GM19023 (cell line): ENCODE measurements around the gene ZNF57.
A peak's percentile ranks its signal among the peaks of the same experiment; 100 is the strongest.
"Not testable (repeated sequence)": the region's sequence is repeated elsewhere in the genome, so short reads cannot be mapped to it uniquely, and the experiment has no call there.

Experiments
- ATAC-seq: cut with Tn5 transposase; IDR thresholded peaks from one replicate; pipeline ENCODE4 v1.9.1; 2021; ENCODE audit warnings: mild to moderate bottlenecking, moderate library complexity; ENCODE audit not compliant: unreplicated experiment

The ZNF57 gene

GRCh38 chr19:2900296-2901252 lies at the start of gene ZNF57:
Gene ZNF57, plus strand, starts transcription at chr19:2900928. Its CDS starts 118 bp downstream, at chr19:2901046.
- ATAC-seq = peak; percentile 93

GRCh38 chr19:2852598-2852997 lies 48.1 kb upstream of the ZNF57 start:
- no peak for ATAC-seq

- ATAC-seq = no peak
These were observed 47.6 kb upstream of the ZNF57 start for GRCh38 chr19:2853015-2853606.

- no peak for ATAC-seq
These were observed 45.9 kb upstream of the ZNF57 start for GRCh38 chr19:2854849-2855248.

- ATAC-seq = no peak
These were observed 44.2 kb upstream of the ZNF57 start for GRCh38 chr19:2856457-2857050.

- no peak for ATAC-seq
These were observed 41.9 kb upstream of the ZNF57 start for GRCh38 chr19:2858864-2859263.

- ATAC-seq = no peak
These were observed 36.9 kb upstream of the ZNF57 start for GRCh38 chr19:2863816-2864215.

GRCh38 chr19:2865334-2866100 lies 35.2 kb upstream of the ZNF57 start:
- no peak for ATAC-seq

GRCh38 chr19:2866495-2867024 lies 34.2 kb upstream of the ZNF57 start:
- no peak for ATAC-seq

- no peak for ATAC-seq
These were observed 33.4 kb upstream of the ZNF57 start, which contains the start of gene ZNF556 for GRCh38 chr19:2867025-2867991. Gene ZNF556, plus strand, starts transcription at chr19:2867335. Its CDS starts 87 bp downstream, at chr19:2867422.

GRCh38 chr19:2869618-2870017 lies 31.1 kb upstream of the ZNF57 start:
- ATAC-seq = no peak

GRCh38 chr19:2872175-2872574 lies 28.6 kb upstream of the ZNF57 start:
- ATAC-seq = not testable (repeated sequence)

- ATAC-seq = no peak
These were observed 23.1 kb upstream of the ZNF57 start for GRCh38 chr19:2877398-2878331.

- ATAC-seq = no peak
These were observed 16.9 kb upstream of the ZNF57 start for GRCh38 chr19:2883686-2884439.

GRCh38 chr19:2885736-2886135 lies 15.0 kb upstream of the ZNF57 start:
- ATAC-seq = no peak

GRCh38 chr19:2887391-2887914 lies 13.3 kb upstream of the ZNF57 start:
- no peak for ATAC-seq

GRCh38 chr19:2888731-2889224 lies 11.9 kb upstream of the ZNF57 start:
- no peak for ATAC-seq
